CMK (cell line): Measurements from ENCODE around the gene ATXN7.
A peak's percentile ranks its signal among the peaks of the same experiment; 100 is the strongest.

Source experiments
- DNase-seq: peaks from one replicate; pipeline ENCODE4 v3.0.0-alpha.2; 2010; ENCODE audit warnings: low read depth

ATXN7 gene

GRCh38 chr3:64021922-64022321 lies 158.3 kb downstream of the ATXN7 start:
- no peak for DNase-seq

GRCh38 chr3:64022451-64023186 lies 159.0 kb downstream of the ATXN7 start:
- DNase-seq, result no peak

- DNase-seq, result peak; percentile 56
Measured at GRCh38 chr3:64023187-64023860, 159.7 kb downstream of the ATXN7 start, which contains the start of gene PSMD6. TSS of gene PSMD6 (minus strand) at chr3:64023494. CDS start at chr3:64023419, 75 bp downstream.

- DNase-seq, result no peak
Measured at GRCh38 chr3:64023861-64024223, 160.2 kb downstream of the ATXN7 start.

- DNase-seq, result no peak
Measured at GRCh38 chr3:64026346-64026745, 162.7 kb downstream of the ATXN7 start.

GRCh38 chr3:64027658-64028057 lies 164.0 kb downstream of the ATXN7 start:
- no peak for DNase-seq

GRCh38 chr3:64028754-64029153 lies 165.1 kb downstream of the ATXN7 start:
- no peak for DNase-seq

- DNase-seq, result no peak
Measured at GRCh38 chr3:64029287-64029686, 165.6 kb downstream of the ATXN7 start.

GRCh38 chr3:64030741-64031140 lies 167.1 kb downstream of the ATXN7 start:
- DNase-seq, result no peak

- no peak for DNase-seq
Measured at GRCh38 chr3:64031540-64032508, 168.2 kb downstream of the ATXN7 start.

GRCh38 chr3:64033069-64033468 lies 169.4 kb downstream of the ATXN7 start:
- DNase-seq, result no peak

GRCh38 chr3:64037084-64037483 lies 173.4 kb downstream of the ATXN7 start:
- DNase-seq, result no peak

- DNase-seq, result no peak
Measured at GRCh38 chr3:64038253-64038767, 174.6 kb downstream of the ATXN7 start.

GRCh38 chr3:64039332-64039731 lies 175.7 kb downstream of the ATXN7 start:
- DNase-seq, result no peak

- DNase-seq, result no peak
Measured at GRCh38 chr3:64039981-64040733, 176.5 kb downstream of the ATXN7 start.

- DNase-seq, result no peak
Measured at GRCh38 chr3:64042952-64043351, 179.3 kb downstream of the ATXN7 start.

- no peak for DNase-seq
Measured at GRCh38 chr3:64046592-64046991, 182.9 kb downstream of the ATXN7 start.

GRCh38 chr3:64046996-64047594 lies 183.4 kb downstream of the ATXN7 start:
- DNase-seq, result no peak

- DNase-seq, result no peak
Measured at GRCh38 chr3:64047787-64048186, 184.1 kb downstream of the ATXN7 start.

- DNase-seq, result no peak
Measured at GRCh38 chr3:64048631-64049061, 185.0 kb downstream of the ATXN7 start.

- DNase-seq, result no peak
Measured at GRCh38 chr3:64049136-64049535, 185.5 kb downstream of the ATXN7 start.
